HCT116 (cell line): Measurements from ENCODE around the gene LSAMP. TPM values are rescaled to one million over a fixed set of nuclear protein-coding genes. Genes with fewer than 3 reads are reported as not detected.

Experiments used
- ATAC-seq: fragments of 200-7000 bp; cut with Tn5 transposase; 2 replicates; pipeline ENCODE4 v1.9.1; 2020; ENCODE audit warnings: mild to moderate bottlenecking, moderate library complexity
- BruUV-seq: library from RNA; stranded (reverse); fragments of 400-500 nt; replicated peaks from 2 replicates; lab custom pipeline; 2021; lab: Mats Ljungman, UMichigan
- CTCF ChIA-PET: fragments of 300-600 bp; sonication (Branson Sonifier 250); formaldehyde crosslinking; loops from one replicate; lab custom pipeline; 2021; ENCODE audit warnings: antibody characterized with exemption; lab: Charles Lee
- POLR2A ChIA-PET: fragments of 300-600, 350-600 bp; sonication (Branson Sonifier 250); formaldehyde crosslinking; loops from one replicate; lab custom pipeline; 2021; ENCODE audit warnings: antibody characterized with exemption; lab: Charles Lee
- RAD21 ChIA-PET, 2 experiments: fragments of 300-600 bp; sonication (Branson Sonifier 250); formaldehyde crosslinking; loops; one replicate each; lab custom pipeline; 2023; ENCODE audit warnings: low total read pairs in 2 of 2; ENCODE audit not compliant: uncharacterized antibody in 2 of 2, unreplicated experiment in 2 of 2, low non-redundant PET in 1 of 2; lab: Charles Lee
- DNase-seq: peaks from one replicate; pipeline ENCODE4 v3.0.0-alpha.2; 2010; ENCODE audit warnings: low read depth, low spot score
- H2AFZ ChIP-seq: fragments of 200-600 bp; shearing (Covaris generic), sonication (generic); 2 replicates; pipeline ENCODE4 v1.6.1; 2017; ENCODE audit warnings: low read depth, mixed run types, mixed read lengths, antibody characterized with exemption, low read length; ENCODE audit not compliant: poor library complexity, severe bottlenecking
- H3K27ac ChIP-seq: 2 replicates; pipeline ENCODE4 v1.5.1; 2012; ENCODE audit warnings: low read depth, low read length
- H3K27me3 ChIP-seq: fragments of 200-600 bp; sonication (generic); 2 replicates; pipeline ENCODE4 v1.6.1; 2016; ENCODE audit warnings: mixed run types, low read length, mixed read lengths; ENCODE audit not compliant: insufficient read depth
- H3K36me3 ChIP-seq, 2 experiments: fragments of 200-500 bp in 1 of 2; fragments of 200-600 bp in 1 of 2; sonication (Bioruptor generic) in 1 of 2; sonication (generic) in 1 of 2; 2 replicates each; pipeline versions ENCODE4 v1.5.1 to v1.6.1; 2014 to 2016; ENCODE audit warnings: low read length in 2 of 2, inconsistent platforms in 1 of 2, mixed read lengths in 1 of 2, mixed run types in 1 of 2; ENCODE audit not compliant: insufficient read depth in 2 of 2, control insufficient read depth in 1 of 2
- H3K4me1 ChIP-seq, 2 experiments: fragments of 200-600 bp in 1 of 2; sonication (generic) in 1 of 2; 2 replicates each; pipeline versions ENCODE4 v1.5.1 to v1.6.1; 2012 to 2017; ENCODE audit warnings: low read length in 2 of 2, inconsistent platforms in 1 of 2, mild to moderate bottlenecking in 1 of 2, mixed read lengths in 1 of 2, mixed run types in 1 of 2, moderate library complexity in 1 of 2; ENCODE audit not compliant: insufficient read depth in 2 of 2, control insufficient read depth in 1 of 2
- H3K4me2 ChIP-seq: fragments of 200-600 bp; sonication (generic); 2 replicates; pipeline ENCODE4 v1.6.1; 2017; ENCODE audit warnings: mixed run types, low read length, mixed read lengths
- H3K4me3 ChIP-seq, 2 experiments: fragments of 200-600 bp in 1 of 2; sonication (generic) in 1 of 2; replicated peaks in 1 of 2; 2 replicates each; pipeline ENCODE4 v1.5.1; 2011 to 2016; ENCODE audit warnings: low read length in 2 of 2, control low read depth in 1 of 2, low read depth in 1 of 2, mild to moderate bottlenecking in 1 of 2, mixed read lengths in 1 of 2, mixed run types in 1 of 2
- H3K79me2 ChIP-seq: fragments of 200-600 bp; sonication (generic); 2 replicates; pipeline ENCODE4 v1.6.1; 2017; ENCODE audit warnings: mild to moderate bottlenecking, mixed run types, low read length, moderate library complexity, mixed read lengths; ENCODE audit not compliant: insufficient read depth
- H3K9ac ChIP-seq: fragments of 200-600 bp; sonication (generic); 2 replicates; pipeline ENCODE4 v1.6.1; 2016; ENCODE audit warnings: low read length, mixed read lengths
- H3K9me2 ChIP-seq: fragments of 200-600 bp; sonication (generic), shearing (Covaris generic); 2 replicates; pipeline ENCODE4 v1.6.1; 2017; ENCODE audit warnings: mixed run types, mild to moderate bottlenecking, moderate library complexity; ENCODE audit not compliant: insufficient read depth
- H3K9me3 ChIP-seq, 2 experiments: fragments of 200-500 bp in 1 of 2; fragments of 200-600 bp in 1 of 2; sonication (Bioruptor generic) in 1 of 2; sonication (generic) in 1 of 2; 2 replicates each; pipeline ENCODE4 v1.6.1; 2014 to 2017; ENCODE audit warnings: low read length in 2 of 2, mixed read lengths in 2 of 2, inconsistent platforms in 1 of 2, low read depth in 1 of 2, mild to moderate bottlenecking in 1 of 2, mixed run types in 1 of 2, moderate library complexity in 1 of 2; ENCODE audit not compliant: control insufficient read depth in 1 of 2, insufficient read depth in 1 of 2
- H4K20me1 ChIP-seq: fragments of 200-600 bp; sonication (generic), shearing (Covaris generic); 2 replicates; pipeline ENCODE4 v1.6.1; 2017; ENCODE audit warnings: mixed run types, mild to moderate bottlenecking, moderate library complexity; ENCODE audit not compliant: insufficient read depth
- ELF1 ChIP-seq: IDR thresholded peaks from 2 replicates; pipeline ENCODE4 v1.6.1; 2012; ENCODE audit warnings: low read depth, borderline replicate concordance
- JUND ChIP-seq: IDR thresholded peaks from 2 replicates; pipeline ENCODE4 v1.6.1; 2012
- REST ChIP-seq: IDR thresholded peaks from 2 replicates; pipeline ENCODE4 v1.6.1; 2012; ENCODE audit warnings: low read depth
- ZBTB33 ChIP-seq: IDR thresholded peaks from 2 replicates; pipeline ENCODE4 v1.6.1; 2011; ENCODE audit warnings: mild to moderate bottlenecking, low read length, moderate library complexity; ENCODE audit not compliant: insufficient replicate concordance; ENCODE audit errors: extremely low read depth
- intact Hi-C: fragments of 100-400 bp; cut with micrococcal nuclease; formaldehyde crosslinking; loops from 2 replicates; pipeline ENCODE4 v1.10.0; 2022
- total RNA-seq: library from RNA; stranded (reverse); gene quantifications from one replicate; pipeline ENCODE4 v1.2.1, GENCODE V29; 2021; ENCODE audit not compliant: unreplicated experiment

LSAMP gene
- total RNA-seq, 1 experiment from 2014 or later, result 0.25 TPM

DNA sequence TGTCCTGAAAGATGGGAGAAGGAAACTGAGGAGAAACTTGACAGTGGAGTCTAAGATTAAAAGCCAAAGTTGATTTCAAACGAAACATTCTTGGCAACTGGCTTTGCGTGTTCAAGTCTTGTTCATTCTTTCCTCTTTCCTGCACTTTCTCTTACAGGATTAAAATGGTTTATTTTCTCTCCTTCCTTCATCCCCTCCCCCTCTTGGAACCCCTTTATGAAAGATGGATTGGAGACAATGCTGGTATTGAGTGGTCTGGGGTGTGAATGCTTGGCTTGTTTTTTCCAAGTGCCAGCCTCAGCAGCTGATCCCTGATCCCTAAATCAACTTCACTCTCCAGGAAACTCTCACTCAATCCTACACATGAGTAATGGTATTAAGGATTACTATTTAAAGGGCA lies 703 bp upstream of the LSAMP start:
- no peak for ATAC-seq
- CTCF ChIA-PET, result no interaction called here
- no peaks in the 10 kb centered on the region for H3K79me2 ChIP-seq
- no peaks in the 10 kb centered on the region for H3K4me1 ChIP-seq
- H4K20me1 ChIP-seq, result no peaks in the 10 kb centered on the region
- POLR2A ChIA-PET, result no interaction called here
- H3K27ac ChIP-seq, result no peak overlapping the region
- no peak overlapping the region for H3K9ac ChIP-seq
- RAD21 ChIA-PET, result no interaction called here
- TF ChIP-seq ELF1, result no peak
- TF ChIP-seq JUND, result no peak
- no peak for TF ChIP-seq REST
- no peak for TF ChIP-seq ZBTB33
- no TSS peak for BruUV-seq
- intact Hi-C loops, result no loop called here
- no peak overlapping the region for H3K4me3 ChIP-seq
- no peak overlapping the region for H2AFZ ChIP-seq
- no peaks in the 10 kb centered on the region for H3K36me3 ChIP-seq
- H3K4me2 ChIP-seq, result no peak overlapping the region
- no peaks in the 10 kb centered on the region for H3K9me3 ChIP-seq
- H3K9me2 ChIP-seq, result no peaks in the 10 kb centered on the region
- H3K27me3 ChIP-seq, result peaks cover 14% of the 10 kb centered on the region; the same call in 1 of the 2 replicates
- no peak for DNase-seq
